Measurements from ENCODE around the gene NAV3. TPM values are rescaled to one million over a fixed set of nuclear protein-coding genes. Genes with fewer than 3 reads are reported as not detected.

The NAV3 gene
- total RNA-seq: not detected in 2 replicates

- intact Hi-C loops (cut with micrococcal nuclease): no loop called here
- Mint-ChIP-seq H3K36me3 (ENCODE audit: low read depth) (no peaks in the 10 kb centered on the region), H3K4me1 (ENCODE audit: low read depth) (no peaks in the 10 kb centered on the region), H3K4me3 (ENCODE audit: low read depth) (no peak within 1 kb of the TSS), H3K9me3 (no peaks in the 10 kb centered on the region), H3K27ac (no peak within 1 kb of the TSS), H3K27me3 (ENCODE audit: low read depth) (no peaks in the 10 kb centered on the region)
- DNase-seq (ENCODE audit: low spot score): no peak
Measured at GRCh38 chr12:77830583-77831351, at the start of gene NAV3. Gene NAV3 (plus strand): TSS chr12:77830894. CDS start chr12:77831462, 568 bp downstream.

- H3K36me3 Mint-ChIP-seq (ENCODE audit: low read depth): no peaks in the 10 kb centered on the region
- H3K27me3 Mint-ChIP-seq (ENCODE audit: low read depth): no peaks in the 10 kb centered on the region
- H3K27ac Mint-ChIP-seq: no peak overlapping the region
- no peak overlapping the region for H3K4me3 Mint-ChIP-seq (ENCODE audit: low read depth)
- no peak for DNase-seq (ENCODE audit: low spot score)
- intact Hi-C loops (cut with micrococcal nuclease): no loop called here
- no peaks in the 10 kb centered on the region for H3K4me1 Mint-ChIP-seq (ENCODE audit: low read depth)
- H3K9me3 Mint-ChIP-seq: peaks cover 13% of the 10 kb centered on the region
Measured at GRCh38 chr12:77782034-77782433, 48.7 kb upstream of the NAV3 start.

GRCh38 chr12:77782766-77783165 lies 47.9 kb upstream of the NAV3 start:
- Mint-ChIP-seq H3K27me3 (ENCODE audit: low read depth) (no peaks in the 10 kb centered on the region), H3K9me3 (peaks cover 11% of the 10 kb centered on the region), H3K36me3 (ENCODE audit: low read depth) (no peaks in the 10 kb centered on the region), H3K4me1 (ENCODE audit: low read depth) (no peaks in the 10 kb centered on the region), H3K27ac (no peak overlapping the region), H3K4me3 (ENCODE audit: low read depth) (no peak overlapping the region)
- DNase-seq (ENCODE audit: low spot score): no peak
- intact Hi-C loops (cut with micrococcal nuclease): no loop called here

- no peaks in the 10 kb centered on the region for H3K4me1 Mint-ChIP-seq (ENCODE audit: low read depth)
- peaks cover 16% of the 10 kb centered on the region for H3K9me3 Mint-ChIP-seq
- intact Hi-C loops (cut with micrococcal nuclease): no loop called here
- no peak for DNase-seq (ENCODE audit: low spot score)
- no peak overlapping the region for H3K4me3 Mint-ChIP-seq (ENCODE audit: low read depth)
- no peak overlapping the region for H3K27ac Mint-ChIP-seq
- H3K27me3 Mint-ChIP-seq (ENCODE audit: low read depth): no peaks in the 10 kb centered on the region
- H3K36me3 Mint-ChIP-seq (ENCODE audit: low read depth): no peaks in the 10 kb centered on the region
Measured at GRCh38 chr12:77785211-77785610, 45.5 kb upstream of the NAV3 start.

GRCh38 chr12:77786675-77787074 lies 44.0 kb upstream of the NAV3 start:
- intact Hi-C loops (cut with micrococcal nuclease): no loop called here
- H3K4me3 Mint-ChIP-seq (ENCODE audit: low read depth): no peak overlapping the region
- no peaks in the 10 kb centered on the region for H3K4me1 Mint-ChIP-seq (ENCODE audit: low read depth)
- H3K36me3 Mint-ChIP-seq (ENCODE audit: low read depth): no peaks in the 10 kb centered on the region
- no peak overlapping the region for H3K27ac Mint-ChIP-seq
- DNase-seq (ENCODE audit: low spot score): no peak
- no peaks in the 10 kb centered on the region for H3K27me3 Mint-ChIP-seq (ENCODE audit: low read depth)
- peaks cover 17% of the 10 kb centered on the region for H3K9me3 Mint-ChIP-seq

- intact Hi-C loops (cut with micrococcal nuclease): no loop called here
- H3K4me3 Mint-ChIP-seq (ENCODE audit: low read depth): no peak overlapping the region
- no peaks in the 10 kb centered on the region for H3K27me3 Mint-ChIP-seq (ENCODE audit: low read depth)
- DNase-seq (ENCODE audit: low spot score): no peak
- peaks cover 20% of the 10 kb centered on the region for H3K9me3 Mint-ChIP-seq
- no peak overlapping the region for H3K27ac Mint-ChIP-seq
- no peaks in the 10 kb centered on the region for H3K4me1 Mint-ChIP-seq (ENCODE audit: low read depth)
- H3K36me3 Mint-ChIP-seq (ENCODE audit: low read depth): no peaks in the 10 kb centered on the region
Measured at GRCh38 chr12:77788231-77789168, 42.2 kb upstream of the NAV3 start.

- peaks cover 15% of the 10 kb centered on the region for H3K9me3 Mint-ChIP-seq
- H3K36me3 Mint-ChIP-seq (ENCODE audit: low read depth): no peaks in the 10 kb centered on the region
- no peak overlapping the region for H3K27ac Mint-ChIP-seq
- H3K27me3 Mint-ChIP-seq (ENCODE audit: low read depth): no peaks in the 10 kb centered on the region
- intact Hi-C loops (cut with micrococcal nuclease): no loop called here
- no peaks in the 10 kb centered on the region for H3K4me1 Mint-ChIP-seq (ENCODE audit: low read depth)
- no peak for DNase-seq (ENCODE audit: low spot score)
- no peak overlapping the region for H3K4me3 Mint-ChIP-seq (ENCODE audit: low read depth)
Measured at GRCh38 chr12:77795699-77796098, 35.0 kb upstream of the NAV3 start.

GRCh38 chr12:77796775-77797174 lies 33.9 kb upstream of the NAV3 start:
- DNase-seq (ENCODE audit: low spot score): no peak
- intact Hi-C loops (cut with micrococcal nuclease): no loop called here
- Mint-ChIP-seq H3K36me3 (ENCODE audit: low read depth) (no peaks in the 10 kb centered on the region), H3K27ac (no peak overlapping the region), H3K4me3 (ENCODE audit: low read depth) (no peak overlapping the region), H3K4me1 (ENCODE audit: low read depth) (no peaks in the 10 kb centered on the region), H3K27me3 (ENCODE audit: low read depth) (no peaks in the 10 kb centered on the region), H3K9me3 (peaks cover 13% of the 10 kb centered on the region)

- no peak overlapping the region for H3K4me3 Mint-ChIP-seq (ENCODE audit: low read depth)
- peaks cover 21% of the 10 kb centered on the region for H3K9me3 Mint-ChIP-seq
- intact Hi-C loops (cut with micrococcal nuclease): no loop called here
- no peak overlapping the region for H3K27ac Mint-ChIP-seq
- H3K36me3 Mint-ChIP-seq (ENCODE audit: low read depth): no peaks in the 10 kb centered on the region
- no peaks in the 10 kb centered on the region for H3K27me3 Mint-ChIP-seq (ENCODE audit: low read depth)
- DNase-seq (ENCODE audit: low spot score): no peak
- H3K4me1 Mint-ChIP-seq (ENCODE audit: low read depth): no peaks in the 10 kb centered on the region
Measured at GRCh38 chr12:77800501-77800900, 30.2 kb upstream of the NAV3 start.

- Mint-ChIP-seq H3K36me3 (ENCODE audit: low read depth) (no peaks in the 10 kb centered on the region), H3K27me3 (ENCODE audit: low read depth) (no peaks in the 10 kb centered on the region), H3K9me3 (peaks cover 24% of the 10 kb centered on the region), H3K4me3 (ENCODE audit: low read depth) (no peak overlapping the region), H3K27ac (no peak overlapping the region), H3K4me1 (ENCODE audit: low read depth) (no peaks in the 10 kb centered on the region)
- intact Hi-C loops (cut with micrococcal nuclease): no loop called here
- DNase-seq (ENCODE audit: low spot score): no peak
Measured at GRCh38 chr12:77808534-77808933, 22.2 kb upstream of the NAV3 start.

- H3K4me1 Mint-ChIP-seq (ENCODE audit: low read depth): no peaks in the 10 kb centered on the region
- no peak for DNase-seq (ENCODE audit: low spot score)
- H3K27me3 Mint-ChIP-seq (ENCODE audit: low read depth): no peaks in the 10 kb centered on the region
- no peak overlapping the region for H3K4me3 Mint-ChIP-seq (ENCODE audit: low read depth)
- intact Hi-C loops (cut with micrococcal nuclease): no loop called here
- H3K27ac Mint-ChIP-seq: no peak overlapping the region
- no peaks in the 10 kb centered on the region for H3K36me3 Mint-ChIP-seq (ENCODE audit: low read depth)
- H3K9me3 Mint-ChIP-seq: no peaks in the 10 kb centered on the region
Measured at GRCh38 chr12:77813558-77813957, 17.1 kb upstream of the NAV3 start.

- no peaks in the 10 kb centered on the region for H3K27me3 Mint-ChIP-seq (ENCODE audit: low read depth)
- no peak overlapping the region for H3K27ac Mint-ChIP-seq
- H3K4me1 Mint-ChIP-seq (ENCODE audit: low read depth): no peaks in the 10 kb centered on the region
- intact Hi-C loops (cut with micrococcal nuclease): no loop called here
- H3K9me3 Mint-ChIP-seq: no peaks in the 10 kb centered on the region
- H3K4me3 Mint-ChIP-seq (ENCODE audit: low read depth): no peak overlapping the region
- DNase-seq (ENCODE audit: low spot score): no peak
- no peaks in the 10 kb centered on the region for H3K36me3 Mint-ChIP-seq (ENCODE audit: low read depth)
Measured at GRCh38 chr12:77814386-77814785, 16.3 kb upstream of the NAV3 start.

GRCh38 chr12:77816196-77816595 lies 14.5 kb upstream of the NAV3 start:
- Mint-ChIP-seq H3K9me3 (no peaks in the 10 kb centered on the region), H3K27ac (no peak overlapping the region), H3K27me3 (ENCODE audit: low read depth) (no peaks in the 10 kb centered on the region), H3K36me3 (ENCODE audit: low read depth) (no peaks in the 10 kb centered on the region), H3K4me3 (ENCODE audit: low read depth) (no peak overlapping the region), H3K4me1 (ENCODE audit: low read depth) (no peaks in the 10 kb centered on the region)
- intact Hi-C loops (cut with micrococcal nuclease): no loop called here
- no peak for DNase-seq (ENCODE audit: low spot score)
